Sigmoid colon (tissue), 7 donors: ENCODE data around the gene PDE3B. TPM values are rescaled to one million over a fixed set of nuclear protein-coding genes. Genes with fewer than 3 reads are reported as not detected.
A peak's percentile ranks its signal among the peaks of the same experiment; 100 is the strongest.

ENCODE experiments used
- DNase-seq: peaks from one replicate; pipeline ENCODE4 v3.0.0-alpha.2; 2019
- H3K27ac ChIP-seq, 4 donors: fragments of 200-600 bp; sonication (generic); one replicate each; pipeline ENCODE4 v1.5.1; 2016 to 2019; ENCODE audit warnings: mild to moderate bottlenecking in 1 of 4
- H3K27me3 ChIP-seq, 3 donors: fragments of 200-600 bp; sonication (generic); one replicate each; pipeline ENCODE4 v1.5.1; 2019; ENCODE audit warnings: mild to moderate bottlenecking in 1 of 3
- H3K36me3 ChIP-seq, 4 donors: fragments of 200-600 bp; sonication (generic); one replicate each; pipeline ENCODE4 v1.5.1; 2016 to 2019
- H3K4me1 ChIP-seq, 4 donors: fragments of 200-600 bp; sonication (generic); one replicate each; pipeline ENCODE4 v1.5.1; 2017 to 2019
- H3K4me3 ChIP-seq, 4 donors: fragments of 200-600 bp; sonication (generic); one replicate each; pipeline ENCODE4 v1.5.1; 2017 to 2019; ENCODE audit warnings: mild to moderate bottlenecking in 2 of 4, moderate library complexity in 1 of 4
- H3K9me3 ChIP-seq, 4 donors: fragments of 200-600 bp in 3 of 4; sonication (generic) in 3 of 4; one replicate each; pipeline versions ENCODE4 v1.5.1 to v1.6.1; 2013 to 2019
- CTCF ChIP-seq, 4 experiments: fragments of 450-650 bp in 3 of 4; fragments of 200-600 bp in 1 of 4; IDR thresholded peaks; one replicate each; pipeline ENCODE4 v1.5.1; 2016 to 2019; ENCODE audit warnings: antibody characterized with exemption in 4 of 4, mild to moderate bottlenecking in 3 of 4, moderate library complexity in 2 of 4
- EP300 ChIP-seq, 4 donors: sonication (generic); formaldehyde crosslinking; IDR thresholded peaks; one replicate each; pipeline ENCODE4 v1.6.1; 2017; ENCODE audit warnings: antibody characterized with exemption in 4 of 4
- POLR2A ChIP-seq, 2 donors: fragments of 450-650 bp; IDR thresholded peaks; one replicate each; pipeline ENCODE4 v1.6.1; 2016; ENCODE audit warnings: antibody characterized with exemption in 2 of 2, mild to moderate bottlenecking in 2 of 2, moderate library complexity in 2 of 2
- POLR2AphosphoS5 ChIP-seq, 4 donors: sonication (generic); formaldehyde crosslinking; IDR thresholded peaks; one replicate each; pipeline ENCODE4 v1.6.1; 2017; ENCODE audit warnings: antibody characterized with exemption in 4 of 4
- WGBS, 2 donors: extraction: QIAGEN DNeasy Blood & Tissue Kit; methylation state at CpG; one replicate each; pipeline ENCODE4 v1.1.7; 2013; 5-methylcytosine and 5-hydroxymethylcytosine counted together
- intact Hi-C: fragments of 100-400 bp; cut with DNase I; formaldehyde crosslinking; loops from one replicate; pipeline ENCODE4 v1.15.1; 2023
- polyA plus RNA-seq, 3 donors: library from polyadenylated mRNA; stranded (reverse); fragments of 200-250 nt; gene quantifications; one replicate each; pipeline ENCODE4 v1.2.3, GENCODE V29; 2013
- total RNA-seq, 4 donors: library from RNA; depleted of rRNA; stranded (reverse); fragments of >200 nt; gene quantifications; one replicate each; pipeline ENCODE4 v1.1.0, GENCODE V29; 2016
- donor health status: healthy with polysubstance abuse.
- donor health status: Bipolar disorder and iron deficiency.
- donor health status: healthy.

Gene PDE3B
- total and polyA plus RNA-seq, 7 donors = 1.2 to 132 (median 78.3) TPM

DNA sequence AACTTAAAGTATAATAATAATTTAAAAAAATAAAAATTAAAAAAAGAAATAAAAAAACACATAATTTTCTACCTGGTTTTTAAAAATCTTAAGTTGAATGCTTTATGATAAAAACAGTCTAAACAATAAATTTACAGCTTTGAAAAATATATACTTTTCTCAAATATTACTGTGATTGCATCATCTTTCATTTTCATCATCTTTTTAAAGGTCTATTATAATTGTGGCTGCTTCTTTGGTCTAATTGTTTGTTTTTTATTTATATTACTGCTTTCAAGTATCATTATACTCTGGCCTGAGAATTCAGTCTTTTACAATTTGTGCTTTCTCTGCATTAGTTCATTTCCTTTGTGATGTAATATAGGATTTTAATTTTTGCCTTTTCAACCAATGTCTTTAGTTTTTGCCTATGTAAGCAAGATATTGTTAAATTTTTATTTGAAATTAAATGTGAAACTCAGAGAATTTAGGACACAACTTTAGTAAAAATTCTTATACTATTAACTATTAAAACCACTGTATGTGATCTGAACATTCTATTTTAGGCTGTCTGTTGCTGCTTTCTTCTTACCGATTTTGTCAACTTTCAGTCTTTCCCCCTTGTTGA is 241.2 kb downstream of the PDE3B start:
- intact Hi-C loops = no loop called here

GRCh38 chr11:14886513-14886912 is 242.9 kb downstream of the PDE3B start:
- TF ChIP-seq EP300 (IDR thresholded peaks at IDR 0.05) = no peak
- TF ChIP-seq POLR2AphosphoS5 (IDR thresholded peaks at IDR 0.05) = no peak
- TF ChIP-seq POLR2A (IDR thresholded peaks at IDR 0.05) = no peak
- no peak for TF ChIP-seq CTCF (IDR thresholded peaks at IDR 0.05)
- peaks cover 4 to 29% (median 9%) of the 10 kb centered on the region in 4 donors for H3K4me1 ChIP-seq
- H3K9me3 ChIP-seq = no peaks in the 10 kb centered on the region
- H3K27me3 ChIP-seq = no peaks in the 10 kb centered on the region
- H3K36me3 ChIP-seq = no peaks in the 10 kb centered on the region
- no peak for DNase-seq
- intact Hi-C loops = no loop called here
- 17 to 64% methylated on average over 1 of the region's 1 CpG for WGBS, 2 donors
- no peak overlapping the region for H3K4me3 ChIP-seq
- peak overlapping the region in 1 of 4 donors; percentile 34 for H3K27ac ChIP-seq

More for the DNA sequence above, 241.2 kb downstream of the PDE3B start:
- TF ChIP-seq POLR2A (IDR thresholded peaks at IDR 0.05) = no peak
- TF ChIP-seq EP300 (IDR thresholded peaks at IDR 0.05) = no peak
- no peak for TF ChIP-seq POLR2AphosphoS5 (IDR thresholded peaks at IDR 0.05)
- no peak for TF ChIP-seq CTCF (IDR thresholded peaks at IDR 0.05)
- Histone ChIP-seq H3K4me3 (no peak overlapping the region), H3K4me1 (peaks cover 0 to 16% (median 1%) of the 10 kb centered on the region in 4 donors), H3K27ac (no peak overlapping the region), H3K27me3 (no peaks in the 10 kb centered on the region), H3K36me3 (peaks cover 0 to 11% (median 0%) of the 10 kb centered on the region in 4 donors), H3K9me3 (no peaks in the 10 kb centered on the region)
- WGBS, 2 donors = 95 to 97% methylated on average over 1 of the region's 1 CpG
- DNase-seq = no peak

DNA sequence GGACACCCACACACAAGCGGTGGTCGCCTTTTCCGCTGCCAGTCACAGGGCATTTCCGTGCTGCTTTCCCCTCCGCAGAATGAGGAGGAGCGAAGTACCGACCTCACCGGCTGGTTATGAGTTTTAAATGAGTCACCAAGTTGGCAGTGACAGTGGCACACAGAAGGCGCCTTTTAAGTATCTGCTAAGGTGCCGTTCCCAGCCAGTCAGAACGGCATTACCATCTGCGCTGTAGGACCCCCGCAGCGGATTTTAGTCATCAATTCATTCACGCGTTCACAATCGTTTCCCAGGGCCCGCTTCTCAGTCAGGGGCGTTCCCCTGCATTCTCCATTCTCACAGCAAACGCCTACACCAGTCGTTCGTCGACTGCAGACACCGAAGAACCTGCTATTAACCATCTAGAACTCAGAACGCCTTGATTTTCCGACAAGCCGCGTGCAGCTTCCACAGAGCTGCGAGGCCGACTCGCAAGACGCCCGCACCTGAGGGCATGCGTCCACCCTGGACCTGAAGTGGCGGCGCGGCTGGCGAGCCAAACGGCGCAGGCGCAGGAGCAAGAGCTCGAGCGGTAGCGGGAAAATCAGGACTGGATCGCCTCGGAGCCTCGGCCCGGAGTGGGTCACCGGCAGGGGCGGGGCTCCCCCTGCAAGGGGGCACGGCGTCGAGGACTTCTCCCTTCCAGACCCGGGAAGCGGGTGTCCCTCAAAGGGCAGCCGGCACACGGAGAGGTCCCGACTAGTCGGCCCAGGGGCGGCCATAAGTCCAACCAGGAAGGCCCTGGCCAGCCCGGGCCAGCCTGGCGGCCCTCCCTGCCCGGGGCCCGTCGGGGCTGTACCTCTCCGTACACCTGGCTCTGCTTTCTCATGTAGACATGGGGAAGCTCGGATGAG is 247.8 kb downstream of the PDE3B start:
- H3K36me3 ChIP-seq = no peaks in the 10 kb centered on the region
- WGBS, 2 donors = 0 to 1% methylated on average over 67 of the region's 67 CpGs
- TF ChIP-seq POLR2A (IDR thresholded peaks at IDR 0.05) (peak; percentile 46 to 74), EP300 (IDR thresholded peaks at IDR 0.05) (no peak), POLR2AphosphoS5 (IDR thresholded peaks at IDR 0.05) (peak; percentile 95 to 97 (median 96)), CTCF (IDR thresholded peaks at IDR 0.05) (no peak)
- peak overlapping the region; percentile 69 to 88 (median 78) for H3K4me3 ChIP-seq
- H3K27ac ChIP-seq = peak overlapping the region; percentile 89 to 95 (median 92)
- H3K4me1 ChIP-seq = peaks cover 4 to 29% (median 10%) of the 10 kb centered on the region in 4 donors
- no peaks in the 10 kb centered on the region for H3K9me3 ChIP-seq
- intact Hi-C loops = loop anchor here (1.0 to 5.0 kb wide), 4 partner anchors 99 to 371 kb away; partner anchors contain the start of genes PDE3B and PSMA1
- peak; percentile 94 for DNase-seq
- H3K27me3 ChIP-seq = no peaks in the 10 kb centered on the region

DNA sequence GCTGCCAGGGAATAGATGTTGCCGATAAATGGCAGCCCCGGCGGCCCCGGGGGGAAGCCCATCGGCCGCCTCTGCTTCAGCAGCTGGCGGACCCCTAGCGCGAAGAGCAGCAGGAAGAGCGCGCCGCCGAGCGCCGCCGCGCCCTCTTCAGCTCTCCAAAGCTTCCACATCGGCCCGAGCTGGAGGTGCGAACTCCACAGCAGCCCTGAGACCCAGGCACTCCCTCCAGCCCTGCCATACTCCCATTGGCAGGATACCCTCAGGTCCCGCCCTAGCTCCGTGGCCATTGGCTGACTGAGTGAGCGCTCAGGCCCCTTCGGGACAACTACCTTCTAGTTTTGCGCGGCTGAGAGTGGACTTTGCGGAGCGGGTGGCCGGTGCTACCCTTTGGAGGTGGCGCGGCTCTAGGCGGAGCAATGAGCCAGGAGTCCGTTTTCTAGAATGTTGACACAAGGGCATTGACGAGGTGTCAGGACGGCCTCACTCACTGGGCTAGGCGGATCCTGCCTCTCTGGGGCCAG is 248.5 kb downstream of the PDE3B start, which contains the start of gene CYP2R1:
Gene CYP2R1 (minus strand): TSS at position 196 of the 521 bp plus-strand sequence. CDS start 26 bp downstream, at position 170.
- Histone ChIP-seq H3K4me1 (peaks cover 4 to 24% (median 10%) of the 10 kb centered on the region in 4 donors), H3K27me3 (no peaks in the 10 kb centered on the region), H3K9me3 (no peaks in the 10 kb centered on the region), H3K27ac (peak within 1 kb of the TSS; percentile 89 to 95 (median 92)), H3K4me3 (peak within 1 kb of the TSS; percentile 69 to 88 (median 78)), H3K36me3 (no peaks in the 10 kb centered on the region)
- intact Hi-C loops = loop anchor here (1.0 to 5.0 kb wide), 4 partner anchors 100 to 372 kb away; partner anchors contain the start of genes PDE3B and PSMA1
- peak; percentile 97 for DNase-seq
- TF ChIP-seq POLR2A (IDR thresholded peaks at IDR 0.05) (peak in 1 of 2 donors; percentile 64), CTCF (IDR thresholded peaks at IDR 0.05) (no peak), EP300 (IDR thresholded peaks at IDR 0.05) (no peak), POLR2AphosphoS5 (IDR thresholded peaks at IDR 0.05) (peak in 3 of 4 donors; percentile 64 to 86 (median 66))
- WGBS, 2 donors = 0 to 1% methylated on average over 36 of the region's 36 CpGs
